HL-60 (cell line): Measurements from ENCODE around the gene CLSTN3.
A peak's percentile ranks its signal among the peaks of the same experiment; 100 is the strongest.

Experiments
- POLR2AphosphoS5 ChIP-seq: IDR thresholded peaks from 2 replicates; pipeline ENCODE4 v1.6.1; 2012; ENCODE audit warnings: low read depth
- TF ChIP-seq, protein P1 (sequence below): IDR thresholded peaks from one replicate; pipeline ENCODE4 v1.5.1; 2011; ENCODE audit warnings: low read length, control low read depth, inconsistent platforms; ENCODE audit not compliant: insufficient read depth

GRCh38 chr12:7108003-7108795, 22.0 kb upstream of the CLSTN3 start:
- TF ChIP-seq, protein P1, sequence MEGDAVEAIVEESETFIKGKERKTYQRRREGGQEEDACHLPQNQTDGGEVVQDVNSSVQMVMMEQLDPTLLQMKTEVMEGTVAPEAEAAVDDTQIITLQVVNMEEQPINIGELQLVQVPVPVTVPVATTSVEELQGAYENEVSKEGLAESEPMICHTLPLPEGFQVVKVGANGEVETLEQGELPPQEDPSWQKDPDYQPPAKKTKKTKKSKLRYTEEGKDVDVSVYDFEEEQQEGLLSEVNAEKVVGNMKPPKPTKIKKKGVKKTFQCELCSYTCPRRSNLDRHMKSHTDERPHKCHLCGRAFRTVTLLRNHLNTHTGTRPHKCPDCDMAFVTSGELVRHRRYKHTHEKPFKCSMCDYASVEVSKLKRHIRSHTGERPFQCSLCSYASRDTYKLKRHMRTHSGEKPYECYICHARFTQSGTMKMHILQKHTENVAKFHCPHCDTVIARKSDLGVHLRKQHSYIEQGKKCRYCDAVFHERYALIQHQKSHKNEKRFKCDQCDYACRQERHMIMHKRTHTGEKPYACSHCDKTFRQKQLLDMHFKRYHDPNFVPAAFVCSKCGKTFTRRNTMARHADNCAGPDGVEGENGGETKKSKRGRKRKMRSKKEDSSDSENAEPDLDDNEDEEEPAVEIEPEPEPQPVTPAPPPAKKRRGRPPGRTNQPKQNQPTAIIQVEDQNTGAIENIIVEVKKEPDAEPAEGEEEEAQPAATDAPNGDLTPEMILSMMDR, result no peak
- TF ChIP-seq POLR2AphosphoS5, result peak; percentile 94
